DOHH2 (cell line): ENCODE measurements around the gene CDH26.

ENCODE experiments used
- H3F3A ChIP-seq: fragments of 200-600 bp; sonication (generic), shearing (Covaris generic); 2 replicates; pipeline ENCODE4 v1.6.0; 2016; ENCODE audit warnings: antibody characterized with exemption, mild to moderate bottlenecking; ENCODE audit not compliant: control insufficient read depth, insufficient read depth
- H3K27ac ChIP-seq: fragments of 200-600 bp; sonication (generic); 2 replicates; pipeline ENCODE4 v1.5.1; 2014; ENCODE audit warnings: low read depth, mild to moderate bottlenecking, low read length, moderate library complexity
- H3K27me3 ChIP-seq: fragments of 200-600 bp; sonication (generic); 2 replicates; pipeline ENCODE4 v1.6.1; 2014; ENCODE audit warnings: mild to moderate bottlenecking, low read length, mixed read lengths; ENCODE audit not compliant: control insufficient read depth
- H3K36me3 ChIP-seq: fragments of 200-600 bp; sonication (generic); 2 replicates; pipeline ENCODE4 v1.6.1; 2014; ENCODE audit warnings: mild to moderate bottlenecking, low read length, moderate library complexity, mixed read lengths; ENCODE audit not compliant: control insufficient read depth
- H3K4me1 ChIP-seq: fragments of 200-600 bp; sonication (generic); 2 replicates; pipeline ENCODE4 v1.6.1; 2014; ENCODE audit warnings: mild to moderate bottlenecking, low read length, mixed read lengths; ENCODE audit not compliant: control insufficient read depth
- H3K4me2 ChIP-seq: fragments of 200-600 bp; sonication (generic); 2 replicates; pipeline ENCODE4 v1.6.0; 2014; ENCODE audit warnings: mild to moderate bottlenecking, low read length, moderate library complexity
- H3K4me3 ChIP-seq: fragments of 200-600 bp; sonication (generic); 2 replicates; pipeline ENCODE4 v1.5.1; 2014; ENCODE audit warnings: mild to moderate bottlenecking, low read length, mixed read lengths
- H3K79me2 ChIP-seq: fragments of 200-600 bp; sonication (generic); 2 replicates; pipeline ENCODE4 v1.6.1; 2014; ENCODE audit warnings: mild to moderate bottlenecking, low read length, mixed read lengths; ENCODE audit not compliant: control insufficient read depth
- H3K9me2 ChIP-seq: fragments of 200-600 bp; sonication (generic); replicated peaks from 2 replicates; pipeline ENCODE4 v1.6.1; 2014; ENCODE audit warnings: mild to moderate bottlenecking, low read length, mixed read lengths; ENCODE audit not compliant: control insufficient read depth
- H3K9me3 ChIP-seq: fragments of 200-600 bp; sonication (generic); 2 replicates; pipeline ENCODE4 v1.6.1; 2014; ENCODE audit warnings: antibody characterized with exemption, low read length, mixed read lengths; ENCODE audit not compliant: control insufficient read depth, insufficient read depth
- H4K20me1 ChIP-seq: fragments of 200-600 bp; sonication (generic); 2 replicates; pipeline ENCODE4 v1.6.0; 2014; ENCODE audit warnings: low read depth, mild to moderate bottlenecking, antibody characterized with exemption, low read length, moderate library complexity; ENCODE audit not compliant: control insufficient read depth, insufficient read depth
- EZH2phosphoT487 ChIP-seq: fragments of 200-600 bp; sonication (generic); IDR thresholded peaks from 2 replicates; pipeline ENCODE4 v1.6.1; 2017; ENCODE audit warnings: borderline replicate concordance, mild to moderate bottlenecking, antibody characterized with exemption, low read length, moderate library complexity, mixed read lengths
- TF ChIP-seq, protein P1 (sequence below): fragments of 200-600 bp; sonication (generic); IDR thresholded peaks from one replicate; pipeline ENCODE4 v1.5.1; 2014; ENCODE audit warnings: antibody characterized with exemption, mild to moderate bottlenecking, low read depth, low read length; ENCODE audit not compliant: poor library complexity, severe bottlenecking

Gene CDH26

DNA sequence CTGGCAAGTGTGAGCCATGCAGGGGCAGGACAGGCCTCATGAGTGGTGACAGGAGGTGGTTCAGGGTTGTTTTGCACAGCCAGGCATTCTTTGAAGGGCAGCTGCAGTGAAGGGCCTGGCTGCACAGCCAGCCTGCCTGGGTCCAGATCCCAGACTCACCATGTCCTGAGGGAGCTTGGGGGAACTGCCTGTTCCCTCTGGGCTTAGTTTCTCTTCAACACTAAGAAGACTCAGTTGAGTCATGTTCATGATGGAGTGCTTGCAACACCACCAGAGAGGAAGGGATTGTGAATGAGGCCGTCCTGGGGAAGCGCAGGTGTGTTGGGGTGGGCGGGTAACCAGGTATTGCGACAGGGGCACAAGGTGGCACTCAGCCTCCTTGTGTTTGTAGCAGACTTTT is 102.4 kb downstream of the CDH26 start:
- Histone ChIP-seq H3K9me2 (no peaks in the 10 kb centered on the region), H3K36me3 (no peaks in the 10 kb centered on the region), H3K27me3 (no peaks in the 10 kb centered on the region), H3F3A (no peaks in the 10 kb centered on the region), H3K4me1 (no peaks in the 10 kb centered on the region), H3K27ac (no peak overlapping the region), H3K9me3 (no peaks in the 10 kb centered on the region), H3K4me3 (no peak overlapping the region), H4K20me1 (no peaks in the 10 kb centered on the region), H3K4me2 (no peak overlapping the region), H3K79me2 (no peaks in the 10 kb centered on the region)
- no peak for TF ChIP-seq EZH2phosphoT487
- TF ChIP-seq, protein P1, sequence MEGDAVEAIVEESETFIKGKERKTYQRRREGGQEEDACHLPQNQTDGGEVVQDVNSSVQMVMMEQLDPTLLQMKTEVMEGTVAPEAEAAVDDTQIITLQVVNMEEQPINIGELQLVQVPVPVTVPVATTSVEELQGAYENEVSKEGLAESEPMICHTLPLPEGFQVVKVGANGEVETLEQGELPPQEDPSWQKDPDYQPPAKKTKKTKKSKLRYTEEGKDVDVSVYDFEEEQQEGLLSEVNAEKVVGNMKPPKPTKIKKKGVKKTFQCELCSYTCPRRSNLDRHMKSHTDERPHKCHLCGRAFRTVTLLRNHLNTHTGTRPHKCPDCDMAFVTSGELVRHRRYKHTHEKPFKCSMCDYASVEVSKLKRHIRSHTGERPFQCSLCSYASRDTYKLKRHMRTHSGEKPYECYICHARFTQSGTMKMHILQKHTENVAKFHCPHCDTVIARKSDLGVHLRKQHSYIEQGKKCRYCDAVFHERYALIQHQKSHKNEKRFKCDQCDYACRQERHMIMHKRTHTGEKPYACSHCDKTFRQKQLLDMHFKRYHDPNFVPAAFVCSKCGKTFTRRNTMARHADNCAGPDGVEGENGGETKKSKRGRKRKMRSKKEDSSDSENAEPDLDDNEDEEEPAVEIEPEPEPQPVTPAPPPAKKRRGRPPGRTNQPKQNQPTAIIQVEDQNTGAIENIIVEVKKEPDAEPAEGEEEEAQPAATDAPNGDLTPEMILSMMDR: no peak

DNA sequence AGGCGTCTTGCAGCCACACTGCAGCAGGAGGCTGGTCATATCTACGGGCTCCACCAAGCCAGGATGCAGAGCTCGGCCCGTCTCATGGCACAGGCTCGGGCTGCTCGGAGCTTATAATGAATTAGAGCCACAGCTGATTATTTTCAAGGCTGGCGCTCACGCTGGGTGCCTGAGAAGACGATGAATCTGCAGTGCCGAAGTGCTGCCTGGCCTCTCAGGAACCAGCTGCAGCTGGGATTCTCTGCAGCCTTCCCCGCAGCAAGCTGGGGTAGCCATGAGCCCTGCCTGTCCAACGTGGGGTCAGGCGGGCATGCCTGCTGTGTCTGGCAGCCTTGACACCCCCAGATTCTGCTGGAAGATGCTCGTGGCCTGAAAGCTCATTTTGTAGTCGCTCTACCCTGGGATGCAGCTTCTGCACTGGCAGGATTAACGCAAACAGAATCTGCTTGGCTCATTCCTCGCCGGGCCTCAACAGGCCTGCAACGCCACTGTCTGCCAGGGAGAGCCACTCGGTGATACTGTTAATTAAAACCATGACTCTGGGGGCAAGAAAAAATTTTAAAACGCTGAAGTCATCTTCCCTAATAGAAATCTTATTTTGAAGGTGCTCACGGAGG is 104.3 kb downstream of the CDH26 start:
- TF ChIP-seq, protein P1: no peak
- TF ChIP-seq EZH2phosphoT487: no peak
- Histone ChIP-seq H3K4me3 (no peak overlapping the region), H3K27ac (no peak overlapping the region), H3K9me3 (no peaks in the 10 kb centered on the region), H3K4me2 (no peak overlapping the region), H3K79me2 (no peaks in the 10 kb centered on the region), H3K36me3 (no peaks in the 10 kb centered on the region), H3K4me1 (no peaks in the 10 kb centered on the region), H3F3A (no peaks in the 10 kb centered on the region), H3K27me3 (no peaks in the 10 kb centered on the region), H3K9me2 (no peaks in the 10 kb centered on the region), H4K20me1 (no peaks in the 10 kb centered on the region)

DNA sequence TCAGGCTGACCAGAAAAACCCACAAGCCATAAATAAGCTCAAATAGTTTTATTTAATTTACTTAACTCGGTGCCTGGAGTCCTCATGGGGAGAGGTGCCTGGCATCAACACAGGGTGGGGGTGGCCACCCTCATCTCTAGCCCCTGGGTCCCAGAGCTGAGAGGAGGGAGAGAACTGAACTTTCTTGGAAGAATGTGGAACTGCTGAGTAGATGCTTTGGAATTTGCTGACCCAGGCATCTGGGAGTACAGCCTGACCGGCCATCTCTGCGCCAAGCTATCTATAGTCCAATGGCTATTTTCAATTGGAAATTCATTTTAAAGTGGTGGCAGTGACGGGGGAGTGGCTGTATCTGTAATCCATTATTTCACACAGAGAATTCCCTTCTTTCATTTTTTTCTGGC is 104.8 kb downstream of the CDH26 start:
- Histone ChIP-seq H3K79me2 (no peaks in the 10 kb centered on the region), H3K4me3 (no peak overlapping the region), H3K36me3 (no peaks in the 10 kb centered on the region), H3K27ac (no peak overlapping the region), H3K4me1 (no peaks in the 10 kb centered on the region), H3K9me3 (no peaks in the 10 kb centered on the region), H4K20me1 (no peaks in the 10 kb centered on the region), H3K4me2 (no peak overlapping the region), H3K9me2 (no peaks in the 10 kb centered on the region), H3F3A (no peaks in the 10 kb centered on the region), H3K27me3 (no peaks in the 10 kb centered on the region)
- TF ChIP-seq, protein P1: no peak
